HG03159 (cell line): ENCODE measurements around the gene MRPL18.
"Not testable (repeated sequence)": the region's sequence is repeated elsewhere in the genome, so short reads cannot be mapped to it uniquely, and the experiment has no call there.

Experiments used
- ATAC-seq: cut with Tn5 transposase; IDR thresholded peaks from one replicate; pipeline ENCODE4 v1.9.1; 2021; ENCODE audit warnings: mild to moderate bottlenecking, moderate library complexity; ENCODE audit not compliant: unreplicated experiment

MRPL18 gene

GRCh38 chr6:159790149-159790955, at the start of gene MRPL18:
Gene MRPL18 (plus strand): TSS chr6:159790467. CDS start chr6:159790588, 121 bp downstream.
- ATAC-seq = peak; percentile 84

DNA sequence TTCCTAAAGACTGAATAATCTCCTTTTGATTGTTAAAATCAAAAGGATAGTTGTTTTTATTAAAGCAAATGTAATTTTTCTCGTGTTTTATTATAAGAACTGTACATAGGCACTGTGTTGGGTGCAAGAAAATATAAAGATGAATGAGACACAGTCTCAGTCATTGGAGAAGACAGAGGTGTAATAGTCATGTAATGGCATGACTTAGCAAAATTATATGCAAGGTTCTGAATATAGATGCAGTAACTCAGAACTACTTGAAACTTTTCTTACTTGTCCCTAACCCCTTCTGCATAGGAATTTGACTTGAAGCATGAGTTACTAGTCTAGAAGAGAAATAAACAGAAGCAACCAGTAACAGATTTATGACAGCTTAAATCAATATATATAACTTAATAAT, 48.1 kb upstream of the MRPL18 start:
- no peak for ATAC-seq

- no peak for ATAC-seq
Measured at GRCh38 chr6:159745081-159745480, 45.2 kb upstream of the MRPL18 start.

DNA sequence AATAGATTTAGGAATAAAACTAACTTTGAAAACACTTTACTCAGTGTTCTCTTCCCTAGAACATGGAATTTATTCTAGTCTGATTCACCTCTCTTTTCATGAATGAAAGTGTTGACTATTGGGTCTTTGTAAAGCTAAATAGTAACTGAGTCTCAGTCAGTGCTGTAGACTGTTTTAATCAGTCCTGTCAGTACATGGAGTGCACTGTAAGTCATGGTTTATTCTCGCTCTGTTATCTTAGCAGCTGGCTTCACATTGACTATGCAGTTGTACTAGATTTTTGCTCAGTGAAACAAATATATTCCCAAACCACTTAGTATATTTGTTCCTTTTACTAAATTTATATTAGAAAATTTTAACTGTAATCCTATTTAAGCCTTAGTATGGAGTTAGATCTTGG, 43.5 kb upstream of the MRPL18 start:
- no peak for ATAC-seq

DNA sequence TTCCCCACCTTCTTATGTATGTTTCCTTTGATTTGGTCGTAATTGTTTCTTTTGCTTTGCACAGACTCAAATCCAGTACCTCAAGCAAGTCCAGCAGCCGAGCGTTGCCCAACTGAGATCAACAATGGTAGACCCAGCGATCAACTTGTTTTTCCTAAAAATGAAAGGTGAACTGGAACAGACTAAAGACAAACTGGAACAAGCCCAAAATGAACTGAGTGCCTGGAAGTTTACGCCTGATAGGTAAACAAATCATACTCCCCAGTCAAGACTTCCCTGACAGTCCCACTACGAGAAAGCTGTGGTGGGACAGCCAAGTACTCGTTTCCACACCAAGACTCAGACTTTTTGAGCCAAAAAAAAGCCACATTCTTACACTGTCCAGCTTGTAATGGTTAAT, 42.1 kb upstream of the MRPL18 start:
- ATAC-seq = not testable (repeated sequence)

DNA sequence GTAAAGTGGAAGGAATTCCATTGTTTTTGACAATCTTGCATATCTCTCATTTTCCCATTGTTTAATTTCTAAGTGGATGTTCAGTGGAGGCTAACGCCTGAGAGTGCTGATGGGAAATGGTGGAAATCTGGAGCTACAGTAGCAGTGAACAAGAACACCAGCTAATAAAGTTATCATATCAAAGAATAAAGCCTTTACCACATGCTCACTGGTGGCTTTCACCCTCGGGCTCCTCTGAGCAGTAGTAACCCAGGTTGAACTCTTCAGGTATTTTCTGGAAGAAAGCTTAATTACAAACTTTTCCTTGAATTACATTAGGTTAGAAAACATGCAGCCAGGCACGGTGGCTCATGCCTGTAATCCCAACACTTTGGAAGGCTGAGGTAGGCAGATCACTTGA, 38.8 kb upstream of the MRPL18 start:
- ATAC-seq = no peak

DNA sequence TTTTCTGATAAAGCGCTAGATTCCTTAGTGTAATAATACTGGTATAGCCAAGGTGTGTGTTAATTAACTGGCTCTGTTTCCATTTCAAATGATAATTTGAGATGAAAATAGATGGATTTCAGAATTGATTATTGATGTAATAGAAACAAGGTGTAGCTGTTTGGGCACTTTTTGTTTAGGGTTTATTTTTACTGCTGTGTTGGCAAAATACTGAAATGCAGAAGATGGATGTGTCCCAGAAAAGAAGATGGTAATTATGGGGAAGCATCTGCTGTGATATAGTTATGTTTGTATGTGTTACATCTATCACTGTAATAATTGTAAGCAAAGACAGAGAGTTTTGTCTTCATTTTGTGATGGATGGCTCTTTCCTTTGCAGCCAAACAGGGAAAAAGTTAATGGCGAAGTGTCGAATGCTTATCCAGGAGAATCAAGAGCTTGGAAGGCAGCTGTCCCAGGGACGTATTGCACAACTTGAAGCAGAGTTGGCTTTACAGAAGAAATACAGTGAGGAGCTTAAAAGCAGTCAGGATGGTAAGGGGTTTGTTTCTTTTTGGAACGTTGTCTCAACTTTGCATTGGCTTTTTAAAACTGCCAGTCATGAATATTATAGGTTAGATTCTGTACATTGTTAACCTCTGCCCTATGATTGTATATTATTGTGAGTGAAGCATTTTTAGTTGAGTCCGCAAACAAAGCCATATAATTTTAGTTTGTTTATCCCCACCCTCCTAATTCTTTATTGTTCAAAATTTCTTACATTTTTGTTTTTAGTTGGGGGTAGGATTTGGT, 37.0 kb upstream of the MRPL18 start:
- no peak for ATAC-seq

GRCh38 chr6:159754401-159754800, 35.9 kb upstream of the MRPL18 start:
- no peak for ATAC-seq

DNA sequence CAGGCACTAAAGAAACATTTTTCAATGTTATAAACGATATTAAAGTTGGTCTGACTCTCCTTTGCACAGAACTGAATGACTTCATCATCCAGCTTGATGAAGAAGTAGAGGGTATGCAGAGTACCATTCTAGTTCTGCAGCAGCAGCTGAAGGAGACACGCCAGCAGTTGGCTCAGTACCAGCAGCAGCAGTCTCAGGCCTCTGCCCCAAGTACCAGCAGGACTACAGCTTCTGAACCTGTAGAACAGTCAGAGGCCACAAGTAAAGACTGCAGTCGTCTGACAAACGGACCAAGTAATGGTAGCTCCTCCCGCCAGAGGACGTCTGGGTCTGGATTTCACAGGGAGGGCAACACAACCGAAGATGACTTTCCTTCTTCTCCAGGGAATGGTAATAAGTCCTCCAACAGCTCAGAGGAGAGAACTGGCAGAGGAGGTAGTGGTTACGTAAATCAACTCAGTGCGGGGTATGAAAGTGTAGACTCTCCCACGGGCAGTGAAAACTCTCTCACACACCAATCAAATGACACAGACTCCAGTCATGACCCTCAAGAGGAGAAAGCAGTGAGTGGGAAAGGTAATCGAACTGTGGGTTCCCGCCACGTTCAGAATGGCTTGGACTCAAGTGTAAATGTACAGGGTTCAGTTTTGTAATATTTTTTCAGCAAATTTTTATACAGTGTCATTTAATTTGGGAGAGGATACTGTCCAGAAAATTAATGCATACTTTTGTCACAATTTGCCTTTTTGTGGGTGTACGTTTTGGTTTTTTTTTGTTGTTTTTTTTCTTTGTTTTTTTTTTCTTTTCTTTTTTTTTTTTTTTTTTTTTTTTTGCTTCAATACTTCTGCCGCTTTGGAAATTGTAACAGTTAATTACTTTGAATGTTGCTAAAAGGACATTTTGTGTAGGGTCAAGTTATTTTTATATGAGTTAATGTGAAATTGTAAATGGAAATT, 35.0 kb upstream of the MRPL18 start:
- ATAC-seq = no peak

GRCh38 chr6:159756508-159756907, 33.8 kb upstream of the MRPL18 start:
- no peak for ATAC-seq

- no peak for ATAC-seq
Measured at GRCh38 chr6:159758031-159759001, 32.0 kb upstream of the MRPL18 start.

GRCh38 chr6:159759645-159760044, 30.6 kb upstream of the MRPL18 start:
- ATAC-seq = no peak

DNA sequence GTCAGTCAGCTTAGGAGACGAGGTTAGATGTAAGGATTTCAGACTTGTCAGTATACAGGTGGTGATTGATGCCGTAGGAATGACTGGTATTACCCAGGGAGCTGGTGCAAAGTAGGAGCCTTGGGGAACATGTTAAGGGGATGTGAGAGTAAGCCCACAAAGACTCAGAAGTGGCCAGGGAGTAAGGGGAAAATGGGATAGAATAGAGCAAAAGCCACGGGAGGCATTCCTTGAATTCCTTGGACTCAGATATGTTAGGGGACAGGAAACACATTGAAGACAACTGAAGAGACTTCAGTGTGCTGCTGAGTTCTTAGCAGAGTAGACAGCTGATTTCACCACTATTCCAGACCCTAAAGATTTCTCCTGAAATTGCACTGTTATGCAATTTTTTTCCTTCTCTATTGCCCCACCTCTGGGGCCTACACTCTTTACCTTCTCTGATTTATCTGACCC, 29.6 kb upstream of the MRPL18 start:
- no peak for ATAC-seq

DNA sequence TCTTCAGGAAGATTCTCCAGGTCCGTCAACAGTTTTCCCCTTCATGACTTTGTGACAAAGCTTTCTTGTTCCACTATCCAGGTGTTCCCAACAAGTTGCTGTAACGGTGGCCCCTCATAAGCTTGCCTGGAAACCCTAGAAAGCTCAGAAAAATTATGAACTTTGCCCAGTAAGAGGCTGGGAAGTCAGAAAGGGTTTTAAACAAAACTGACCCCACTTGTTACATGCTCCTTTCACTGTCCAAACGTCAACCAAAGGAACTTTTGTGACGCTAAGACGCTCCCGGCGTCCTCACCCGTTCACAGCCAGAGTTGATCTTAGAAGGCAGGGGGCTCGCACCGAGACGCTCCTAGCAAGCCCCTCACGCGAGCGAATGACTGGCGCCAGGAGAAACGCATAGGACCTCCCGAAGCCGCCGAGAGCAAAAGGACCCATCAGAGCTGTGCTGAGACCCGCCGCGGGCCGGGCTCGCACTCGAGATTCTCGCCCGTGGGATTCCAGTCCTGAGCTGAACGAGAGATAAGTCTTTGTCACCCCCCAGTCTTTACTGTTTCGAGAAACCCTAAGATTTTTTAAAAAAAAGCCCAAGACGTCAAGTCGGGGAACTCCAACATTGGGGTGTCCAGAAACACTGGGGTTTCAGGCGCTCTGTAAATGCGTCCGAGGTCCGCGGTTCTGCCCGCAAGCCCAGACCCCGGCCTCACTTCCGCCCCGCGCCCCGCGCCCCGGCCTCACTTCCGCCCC, 29.0 kb upstream of the MRPL18 start:
- no peak for ATAC-seq

DNA sequence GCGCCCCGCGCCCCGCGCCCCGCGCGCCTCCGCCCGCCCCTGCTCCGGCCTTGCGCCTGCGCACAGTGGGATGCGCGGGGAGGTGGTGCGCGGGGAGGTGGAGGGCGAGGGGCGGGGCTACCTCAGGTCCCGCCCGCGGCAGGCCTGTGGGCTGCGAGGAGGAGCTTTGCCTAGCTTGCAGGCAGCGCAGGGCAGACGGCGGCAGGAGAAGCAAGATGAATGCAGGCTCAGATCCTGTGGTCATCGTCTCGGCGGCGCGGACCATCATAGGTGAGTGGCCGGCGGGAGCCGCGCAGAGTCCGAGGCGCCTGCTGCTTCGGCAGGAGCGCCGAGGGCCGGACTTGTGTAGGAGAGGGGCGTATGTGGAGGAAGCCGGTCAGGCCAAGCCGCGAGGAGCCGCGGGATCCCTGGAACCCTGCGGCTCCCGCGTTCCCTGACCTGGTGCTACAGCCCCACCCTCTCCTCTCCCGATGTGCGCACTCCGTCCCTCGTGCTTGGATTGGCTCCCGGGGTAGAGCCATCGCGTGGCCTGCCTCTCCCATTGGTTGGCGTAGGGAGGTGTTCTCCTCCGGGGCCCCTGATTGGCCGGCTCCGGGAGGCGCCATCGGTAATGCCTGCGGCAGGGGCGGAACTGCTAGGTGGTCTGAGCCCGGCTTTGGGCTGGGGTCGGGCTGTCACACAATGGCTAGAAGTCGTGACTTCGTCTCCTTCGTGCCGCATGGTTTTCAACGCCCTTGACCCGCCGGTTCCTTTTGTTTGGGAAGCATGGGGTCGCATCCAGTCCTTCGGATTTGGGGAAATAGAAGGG, 28.2 kb upstream of the MRPL18 start, which contains the start of gene ACAT2:
TSS of gene ACAT2 (plus strand) at position 173 of the 808 bp plus-strand sequence. CDS start at position 216, 43 bp downstream.
- ATAC-seq = peak; percentile 98

GRCh38 chr6:159762681-159763293, 27.5 kb upstream of the MRPL18 start:
- ATAC-seq = no peak

DNA sequence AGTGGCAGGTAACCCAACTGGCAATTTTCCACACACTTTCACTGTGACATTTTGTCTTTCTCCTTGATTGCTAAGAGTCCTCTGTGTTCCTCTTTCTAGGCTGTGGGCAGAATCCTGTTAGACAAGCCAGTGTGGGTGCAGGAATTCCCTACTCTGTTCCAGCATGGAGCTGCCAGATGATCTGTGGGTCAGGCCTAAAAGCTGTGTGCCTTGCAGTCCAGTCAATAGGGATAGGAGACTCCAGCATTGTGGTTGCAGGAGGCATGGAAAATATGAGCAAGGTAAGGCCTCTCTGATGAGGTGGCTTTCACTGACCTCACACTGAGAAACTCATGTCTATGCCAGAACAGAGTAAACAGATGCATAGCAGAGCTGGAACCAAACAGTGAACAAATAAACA, 23.4 kb upstream of the MRPL18 start:
- no peak for ATAC-seq

- no peak for ATAC-seq
Measured at GRCh38 chr6:159769470-159769869, 20.8 kb upstream of the MRPL18 start.
